ENCODE data around the gene GK.

The GK gene

DNA sequence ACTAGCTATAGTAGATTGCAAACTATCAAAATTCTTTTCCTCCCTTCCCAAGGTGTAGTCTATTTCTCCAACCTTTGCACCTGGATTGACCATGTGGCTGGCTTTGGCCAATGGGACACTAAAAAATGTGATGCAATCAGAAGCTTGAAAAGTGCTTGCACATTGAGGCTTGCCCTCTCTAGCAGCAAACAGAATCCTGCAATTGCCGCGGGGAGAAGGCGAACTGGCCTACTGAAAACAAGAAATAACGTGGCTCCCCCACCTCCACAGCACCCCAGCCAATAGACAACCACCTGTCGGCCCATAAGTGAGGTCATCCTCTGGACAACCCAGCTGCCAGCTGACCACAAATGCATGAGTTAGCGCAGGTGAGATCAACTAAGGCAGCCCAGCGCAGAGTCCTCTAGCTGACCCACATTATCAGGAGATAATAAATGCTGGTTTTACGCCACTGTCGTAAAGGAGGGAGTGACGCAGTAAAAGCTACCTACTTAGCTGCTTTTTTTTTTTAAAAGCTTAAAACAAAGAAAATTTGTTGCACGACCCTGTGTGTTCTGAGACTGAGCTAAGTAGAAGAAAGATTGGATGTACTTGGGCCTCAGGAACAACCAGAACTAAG, 95.2 kb downstream of the GK start:
- POLR2A ChIA-PET: interaction anchor here (0.6 kb wide), 1 partner anchor 77 kb away, joined by 7 read pairs; no protein-coding TSS in a partner anchor
- H3K4me1 ChIP-seq (ENCODE audit: control insufficient read depth, insufficient read depth, low read length): no peaks in the 10 kb centered on the region
- H3K27ac ChIP-seq (ENCODE audit: extremely low read depth, low read depth, low read length): no peak overlapping the region
- no peak overlapping the region for H3K4me3 ChIP-seq (ENCODE audit: low read depth, low read length)
- CTCF ChIA-PET: interaction anchor here (0.5 to 1.1 kb wide), 4 partner anchors 9 to 187 kb away, joined by 3 to 5 read pairs (median 3); no protein-coding TSS in a partner anchor
- H3K9me3 ChIP-seq (ENCODE audit: control insufficient read depth, insufficient read depth, low read depth, low read length): no peaks in the 10 kb centered on the region
- no peaks in the 10 kb centered on the region for H3K36me3 ChIP-seq (ENCODE audit: control insufficient read depth in 2 of 2, insufficient read depth in 1 of 2, low read length in 2 of 2)
- TF ChIP-seq, protein P1, sequence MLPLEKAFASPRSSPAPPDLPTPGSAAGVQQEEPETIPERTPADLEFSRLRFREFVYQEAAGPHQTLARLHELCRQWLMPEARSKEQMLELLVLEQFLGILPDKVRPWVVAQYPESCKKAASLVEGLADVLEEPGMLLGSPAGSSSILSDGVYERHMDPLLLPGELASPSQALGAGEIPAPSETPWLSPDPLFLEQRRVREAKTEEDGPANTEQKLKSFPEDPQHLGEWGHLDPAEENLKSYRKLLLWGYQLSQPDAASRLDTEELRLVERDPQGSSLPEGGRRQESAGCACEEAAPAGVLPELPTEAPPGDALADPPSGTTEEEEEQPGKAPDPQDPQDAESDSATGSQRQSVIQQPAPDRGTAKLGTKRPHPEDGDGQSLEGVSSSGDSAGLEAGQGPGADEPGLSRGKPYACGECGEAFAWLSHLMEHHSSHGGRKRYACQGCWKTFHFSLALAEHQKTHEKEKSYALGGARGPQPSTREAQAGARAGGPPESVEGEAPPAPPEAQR (tag by site-specific recombination; IDR thresholded peaks at IDR 0.05): no peak
- TF ChIP-seq ZSCAN23 (tag by site-specific recombination; IDR thresholded peaks at IDR 0.05) (no peak), ZNF354C (tag by site-specific recombination; IDR thresholded peaks at IDR 0.05; ENCODE audit: borderline replicate concordance, low read depth) (no peak), ZNF830 (tag by site-specific recombination; IDR thresholded peaks at IDR 0.05; ENCODE audit: low read depth) (no peak), MEIS1 (CRISPR knock-in tag; IDR thresholded peaks at IDR 0.05; ENCODE audit: borderline replicate concordance) (no peak)

DNA sequence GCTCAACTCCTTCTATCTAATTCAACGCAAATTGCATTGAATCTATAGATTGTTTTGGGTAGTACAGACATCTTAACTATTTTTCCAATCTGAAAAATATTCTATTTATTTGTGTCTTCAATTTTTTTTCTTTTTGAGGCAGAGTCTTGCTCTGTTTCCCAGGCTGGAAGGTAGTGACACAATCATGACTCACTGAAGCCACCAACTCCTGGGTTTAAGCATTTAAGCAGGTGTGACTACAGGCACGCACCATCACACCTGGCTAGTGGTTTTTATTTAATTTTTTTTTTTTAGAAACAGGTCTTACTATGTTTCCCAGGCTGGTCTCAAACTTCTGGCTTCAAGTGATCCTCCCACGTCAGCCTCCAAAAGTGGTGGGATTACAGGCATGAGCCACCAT, 98.3 kb downstream of the GK start:
- Histone ChIP-seq H3K27ac (ENCODE audit: extremely low read depth, low read depth, low read length) (no peak overlapping the region), H3K4me3 (ENCODE audit: low read depth, low read length) (no peak overlapping the region), H3K4me1 (ENCODE audit: control insufficient read depth, insufficient read depth, low read length) (no peaks in the 10 kb centered on the region), H3K9me3 (ENCODE audit: control insufficient read depth, insufficient read depth, low read depth, low read length) (no peaks in the 10 kb centered on the region), H3K36me3 (ENCODE audit: control insufficient read depth in 2 of 2, insufficient read depth in 1 of 2, low read length in 2 of 2) (no peaks in the 10 kb centered on the region)
- POLR2A ChIA-PET: no interaction called here
- CTCF ChIA-PET: interaction anchor here (1.6 kb wide), 1 partner anchor 15 kb away, joined by 6 read pairs; no protein-coding TSS in a partner anchor
- TF ChIP-seq, protein P2, sequence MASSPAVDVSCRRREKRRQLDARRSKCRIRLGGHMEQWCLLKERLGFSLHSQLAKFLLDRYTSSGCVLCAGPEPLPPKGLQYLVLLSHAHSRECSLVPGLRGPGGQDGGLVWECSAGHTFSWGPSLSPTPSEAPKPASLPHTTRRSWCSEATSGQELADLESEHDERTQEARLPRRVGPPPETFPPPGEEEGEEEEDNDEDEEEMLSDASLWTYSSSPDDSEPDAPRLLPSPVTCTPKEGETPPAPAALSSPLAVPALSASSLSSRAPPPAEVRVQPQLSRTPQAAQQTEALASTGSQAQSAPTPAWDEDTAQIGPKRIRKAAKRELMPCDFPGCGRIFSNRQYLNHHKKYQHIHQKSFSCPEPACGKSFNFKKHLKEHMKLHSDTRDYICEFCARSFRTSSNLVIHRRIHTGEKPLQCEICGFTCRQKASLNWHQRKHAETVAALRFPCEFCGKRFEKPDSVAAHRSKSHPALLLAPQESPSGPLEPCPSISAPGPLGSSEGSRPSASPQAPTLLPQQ (tag by site-specific recombination; IDR thresholded peaks at IDR 0.05): no peak
- no peak for TF ChIP-seq ZNF350 (tag by site-specific recombination; IDR thresholded peaks at IDR 0.05)
- TF ChIP-seq HOXA7 (CRISPR knock-in tag; IDR thresholded peaks at IDR 0.05; ENCODE audit: borderline replicate concordance): no peak
- TF ChIP-seq, protein P3, sequence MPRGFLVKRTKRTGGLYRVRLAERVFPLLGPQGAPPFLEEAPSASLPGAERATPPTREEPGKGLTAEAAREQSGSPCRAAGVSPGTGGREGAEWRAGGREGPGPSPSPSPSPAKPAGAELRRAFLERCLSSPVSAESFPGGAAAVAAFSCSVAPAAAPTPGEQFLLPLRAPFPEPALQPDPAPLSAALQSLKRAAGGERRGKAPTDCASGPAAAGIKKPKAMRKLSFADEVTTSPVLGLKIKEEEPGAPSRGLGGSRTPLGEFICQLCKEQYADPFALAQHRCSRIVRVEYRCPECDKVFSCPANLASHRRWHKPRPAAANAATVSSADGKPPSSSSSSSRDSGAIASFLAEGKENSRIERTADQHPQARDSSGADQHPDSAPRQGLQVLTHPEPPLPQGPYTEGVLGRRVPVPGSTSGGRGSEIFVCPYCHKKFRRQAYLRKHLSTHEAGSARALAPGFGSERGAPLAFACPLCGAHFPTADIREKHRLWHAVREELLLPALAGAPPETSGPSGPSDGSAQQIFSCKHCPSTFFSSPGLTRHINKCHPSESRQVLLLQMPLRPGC (tag by site-specific recombination; IDR thresholded peaks at IDR 0.05): no peak
- TF ChIP-seq SALL2 (tag by site-specific recombination; IDR thresholded peaks at IDR 0.05; ENCODE audit: borderline replicate concordance): no peak
- TF ChIP-seq, protein P4, sequence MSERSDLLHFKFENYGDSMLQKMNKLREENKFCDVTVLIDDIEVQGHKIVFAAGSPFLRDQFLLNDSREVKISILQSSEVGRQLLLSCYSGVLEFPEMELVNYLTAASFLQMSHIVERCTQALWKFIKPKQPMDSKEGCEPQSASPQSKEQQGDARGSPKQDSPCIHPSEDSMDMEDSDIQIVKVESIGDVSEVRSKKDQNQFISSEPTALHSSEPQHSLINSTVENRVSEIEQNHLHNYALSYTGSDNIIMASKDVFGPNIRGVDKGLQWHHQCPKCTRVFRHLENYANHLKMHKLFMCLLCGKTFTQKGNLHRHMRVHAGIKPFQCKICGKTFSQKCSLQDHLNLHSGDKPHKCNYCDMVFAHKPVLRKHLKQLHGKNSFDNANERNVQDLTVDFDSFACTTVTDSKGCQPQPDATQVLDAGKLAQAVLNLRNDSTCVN (tag by site-specific recombination; optimal IDR thresholded peaks at IDR 0.05): no peak
- TF ChIP-seq YY2 (tag by site-specific recombination; IDR thresholded peaks at IDR 0.05): no peak
- TF ChIP-seq ZNF747 (tag by site-specific recombination; IDR thresholded peaks at IDR 0.05): no peak
- no peak for TF ChIP-seq WT1 (tag by site-specific recombination; IDR thresholded peaks at IDR 0.05)
- no peak for TF ChIP-seq ZNF146 (tag by site-specific recombination; IDR thresholded peaks at IDR 0.05)
- TF ChIP-seq, protein P5, sequence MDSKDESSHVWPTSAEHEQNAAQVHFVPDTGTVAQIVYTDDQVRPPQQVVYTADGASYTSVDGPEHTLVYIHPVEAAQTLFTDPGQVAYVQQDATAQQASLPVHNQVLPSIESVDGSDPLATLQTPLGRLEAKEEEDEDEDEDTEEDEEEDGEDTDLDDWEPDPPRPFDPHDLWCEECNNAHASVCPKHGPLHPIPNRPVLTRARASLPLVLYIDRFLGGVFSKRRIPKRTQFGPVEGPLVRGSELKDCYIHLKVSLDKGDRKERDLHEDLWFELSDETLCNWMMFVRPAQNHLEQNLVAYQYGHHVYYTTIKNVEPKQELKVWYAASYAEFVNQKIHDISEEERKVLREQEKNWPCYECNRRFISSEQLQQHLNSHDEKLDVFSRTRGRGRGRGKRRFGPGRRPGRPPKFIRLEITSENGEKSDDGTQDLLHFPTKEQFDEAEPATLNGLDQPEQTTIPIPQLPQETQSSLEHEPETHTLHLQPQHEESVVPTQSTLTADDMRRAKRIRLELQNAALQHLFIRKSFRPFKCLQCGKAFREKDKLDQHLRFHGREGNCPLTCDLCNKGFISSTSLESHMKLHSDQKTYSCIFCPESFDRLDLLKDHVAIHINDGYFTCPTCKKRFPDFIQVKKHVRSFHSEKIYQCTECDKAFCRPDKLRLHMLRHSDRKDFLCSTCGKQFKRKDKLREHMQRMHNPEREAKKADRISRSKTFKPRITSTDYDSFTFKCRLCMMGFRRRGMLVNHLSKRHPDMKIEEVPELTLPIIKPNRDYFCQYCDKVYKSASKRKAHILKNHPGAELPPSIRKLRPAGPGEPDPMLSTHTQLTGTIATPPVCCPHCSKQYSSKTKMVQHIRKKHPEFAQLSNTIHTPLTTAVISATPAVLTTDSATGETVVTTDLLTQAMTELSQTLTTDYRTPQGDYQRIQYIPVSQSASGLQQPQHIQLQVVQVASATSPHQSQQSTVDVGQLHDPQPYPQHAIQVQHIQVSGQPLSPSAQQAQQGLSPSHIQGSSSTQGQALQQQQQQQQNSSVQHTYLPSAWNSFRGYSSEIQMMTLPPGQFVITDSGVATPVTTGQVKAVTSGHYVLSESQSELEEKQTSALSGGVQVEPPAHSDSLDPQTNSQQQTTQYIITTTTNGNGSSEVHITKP (tag by site-specific recombination; IDR thresholded peaks at IDR 0.05): no peak
- TF ChIP-seq, protein P1 (tag by site-specific recombination; IDR thresholded peaks at IDR 0.05): no peak
- no peak for TF ChIP-seq ZNF175 (tag by site-specific recombination; IDR thresholded peaks at IDR 0.05)
- TF ChIP-seq KLF9 (tag by site-specific recombination; IDR thresholded peaks at IDR 0.05; ENCODE audit: low read depth): no peak
- TF ChIP-seq IKZF3 (tag by site-specific recombination; IDR thresholded peaks at IDR 0.05): no peak
- no peak for TF ChIP-seq ZNF830 (tag by site-specific recombination; IDR thresholded peaks at IDR 0.05; ENCODE audit: low read depth)
- TF ChIP-seq ZNF707 (tag by site-specific recombination; IDR thresholded peaks at IDR 0.05): no peak
- TF ChIP-seq MEIS1 (CRISPR knock-in tag; IDR thresholded peaks at IDR 0.05; ENCODE audit: borderline replicate concordance): no peak

Data from HEK293 (cell line).